Activated CD4-positive, alpha-beta T cell treated with anti-CD3 and anti-CD28 coated beads, Interleukin-2, amount 10 ng/mL, durations not matched to agents 24 days and 14 days (primary cell): ENCODE results near the gene PRAMEF1. TPM values are rescaled to one million over a fixed set of nuclear protein-coding genes. Genes with fewer than 3 reads are reported as not detected.
"Not testable (repeated sequence)": the region's sequence is repeated elsewhere in the genome, so short reads cannot be mapped to it uniquely, and the experiment has no call there.

Source experiments
- DNase-seq: peaks from one replicate; pipeline ENCODE4 v3.0.0; 2022
- H3K27ac Mint-ChIP-seq: one replicate; pipeline ENCODE4 v1.8.0; 2022; ENCODE audit warnings: mild to moderate bottlenecking, mixed read lengths
- H3K27me3 Mint-ChIP-seq: one replicate; pipeline ENCODE4 v1.8.0; 2022; ENCODE audit warnings: mixed read lengths
- H3K36me3 Mint-ChIP-seq: one replicate; pipeline ENCODE4 v1.8.0; 2022; ENCODE audit warnings: low read depth, mild to moderate bottlenecking, mixed read lengths
- H3K4me1 Mint-ChIP-seq: one replicate; pipeline ENCODE4 v1.8.0; 2021; ENCODE audit warnings: mixed read lengths
- H3K4me3 Mint-ChIP-seq: one replicate; pipeline ENCODE4 v1.8.0; 2022; ENCODE audit warnings: mild to moderate bottlenecking, moderate library complexity, mixed read lengths
- H3K9me3 Mint-ChIP-seq: one replicate; pipeline ENCODE4 v1.8.0; 2021; ENCODE audit warnings: mixed read lengths
- intact Hi-C: fragments of 100-400 bp; cut with micrococcal nuclease; formaldehyde crosslinking; loops from one replicate; pipeline ENCODE4 v1.15.1; 2023
- total RNA-seq: library from RNA; stranded (reverse); gene quantifications from 2 replicates; pipeline ENCODE4 v1.2.3, GENCODE V29; 2022

PRAMEF1 gene
- total RNA-seq, 1 donor from 2014 or later = not detected

DNA sequence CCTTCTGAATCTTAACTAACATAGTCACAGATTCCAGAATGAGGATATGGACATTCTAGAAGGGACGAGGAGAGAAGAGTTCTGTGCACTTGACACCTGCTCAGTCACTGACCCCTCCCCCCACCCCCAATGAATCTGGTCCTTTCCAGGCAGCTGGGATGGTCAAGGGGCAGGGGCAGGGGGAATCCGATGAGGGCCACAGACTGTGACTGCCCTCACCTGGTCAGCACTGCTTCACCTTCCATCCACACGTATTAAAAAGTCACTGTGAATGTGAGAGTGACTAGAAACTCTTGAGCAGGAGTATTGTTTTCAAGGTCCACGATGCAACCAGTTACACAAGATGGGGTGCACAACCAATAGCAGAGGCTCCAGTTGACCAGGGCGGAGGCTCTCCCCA lies 27.2 kb upstream of the PRAMEF1 start:
- H3K27me3 Mint-ChIP-seq = peaks cover 8% of the 10 kb centered on the region
- no peaks in the 10 kb centered on the region for H3K9me3 Mint-ChIP-seq
- no peaks in the 10 kb centered on the region for H3K36me3 Mint-ChIP-seq
- H3K4me1 Mint-ChIP-seq = no peaks in the 10 kb centered on the region
- DNase-seq = no peak
- intact Hi-C loops = no loop called here
- no peak overlapping the region for H3K4me3 Mint-ChIP-seq
- no peak overlapping the region for H3K27ac Mint-ChIP-seq

- no peaks in the 10 kb centered on the region for H3K4me1 Mint-ChIP-seq
Measured at GRCh38 chr1:12769031-12769430, 22.2 kb upstream of the PRAMEF1 start.

DNA sequence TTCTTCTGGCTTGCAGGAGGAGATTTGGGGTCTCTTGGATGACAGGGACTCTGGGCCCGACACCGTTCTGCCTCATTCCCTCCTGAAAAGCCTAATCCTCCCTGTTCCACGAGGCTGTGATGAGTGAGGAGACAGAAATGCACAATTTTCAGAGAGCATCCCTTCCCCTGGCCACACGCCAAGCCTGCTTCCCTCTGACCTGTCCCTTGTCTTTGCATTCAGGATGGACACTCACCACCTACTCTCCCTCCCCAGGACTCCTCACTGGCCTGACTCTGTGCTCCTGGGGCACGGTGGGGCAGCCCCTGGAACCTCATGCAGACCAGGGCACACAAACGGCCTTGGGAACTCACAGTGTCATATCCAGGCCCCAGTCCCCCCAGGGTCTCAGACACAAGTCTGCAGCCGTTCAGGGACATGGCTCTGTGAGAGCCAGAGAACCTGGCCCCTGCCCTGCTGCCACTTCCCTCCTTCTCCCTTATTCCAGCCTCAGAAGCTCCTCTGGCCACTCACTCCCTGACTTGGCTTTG lies 21.2 kb upstream of the PRAMEF1 start:
- H3K36me3 Mint-ChIP-seq = no peaks in the 10 kb centered on the region
- H3K27me3 Mint-ChIP-seq = peaks cover 8% of the 10 kb centered on the region
- H3K9me3 Mint-ChIP-seq = no peaks in the 10 kb centered on the region
- H3K4me1 Mint-ChIP-seq = no peaks in the 10 kb centered on the region
- no peak overlapping the region for H3K4me3 Mint-ChIP-seq
- no peak for DNase-seq
- H3K27ac Mint-ChIP-seq = no peak overlapping the region
- intact Hi-C loops = no loop called here

More at GRCh38 chr1:12769031-12769430, 22.2 kb upstream of the PRAMEF1 start:
- no peak for DNase-seq
- intact Hi-C loops = no loop called here
- H3K36me3 Mint-ChIP-seq = no peaks in the 10 kb centered on the region
- no peaks in the 10 kb centered on the region for H3K9me3 Mint-ChIP-seq
- no peak overlapping the region for H3K4me3 Mint-ChIP-seq
- H3K27me3 Mint-ChIP-seq = peaks cover 8% of the 10 kb centered on the region
- H3K27ac Mint-ChIP-seq = no peak overlapping the region

DNA sequence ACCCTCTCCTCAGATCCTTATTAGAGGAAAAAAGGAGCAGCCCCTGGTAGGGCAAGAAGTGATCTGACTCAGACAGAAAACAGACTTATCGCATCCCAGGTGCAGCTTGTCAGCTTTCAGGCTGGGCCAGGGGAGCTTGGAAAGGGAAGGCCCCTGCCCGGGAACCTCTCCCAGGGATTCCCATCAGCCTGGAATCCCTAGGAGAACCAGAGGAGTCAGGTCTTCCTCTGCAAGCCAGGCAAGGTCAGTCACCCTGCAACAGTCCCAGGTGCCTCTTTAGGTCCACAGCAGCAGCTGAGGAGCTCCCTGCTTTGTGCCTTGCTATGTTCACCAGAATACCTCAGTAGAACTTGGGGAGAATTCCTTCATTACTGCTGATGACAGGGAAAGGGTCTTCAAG lies 20.6 kb upstream of the PRAMEF1 start:
- Mint-ChIP-seq H3K27ac (no peak overlapping the region), H3K4me3 (no peak overlapping the region), H3K36me3 (no peaks in the 10 kb centered on the region), H3K4me1 (no peaks in the 10 kb centered on the region), H3K9me3 (no peaks in the 10 kb centered on the region), H3K27me3 (peaks cover 8% of the 10 kb centered on the region)
- no peak for DNase-seq
- intact Hi-C loops = no loop called here

- no peak overlapping the region for H3K27ac Mint-ChIP-seq
- no peak for DNase-seq
- H3K4me1 Mint-ChIP-seq = no peaks in the 10 kb centered on the region
- peaks cover 8% of the 10 kb centered on the region for H3K27me3 Mint-ChIP-seq
- H3K9me3 Mint-ChIP-seq = no peaks in the 10 kb centered on the region
- H3K36me3 Mint-ChIP-seq = no peaks in the 10 kb centered on the region
- H3K4me3 Mint-ChIP-seq = no peak overlapping the region
- intact Hi-C loops = no loop called here
Measured at GRCh38 chr1:12771186-12771585, 20.0 kb upstream of the PRAMEF1 start.

- H3K9me3 Mint-ChIP-seq = no peaks in the 10 kb centered on the region
Measured at GRCh38 chr1:12772520-12772919, 18.7 kb upstream of the PRAMEF1 start.

GRCh38 chr1:12773438-12773837 lies 17.8 kb upstream of the PRAMEF1 start, which contains the start of gene PRAMEF12:
Gene PRAMEF12 (plus strand): TSS chr1:12773738. CDS start chr1:12774868, 1,130 bp downstream.
- no peak within 1 kb of the TSS for H3K4me3 Mint-ChIP-seq
- intact Hi-C loops = no loop called here
- H3K36me3 Mint-ChIP-seq = no peaks in the 10 kb centered on the region
- no peaks in the 10 kb centered on the region for H3K4me1 Mint-ChIP-seq
- H3K27ac Mint-ChIP-seq = no peak within 1 kb of the TSS
- no peaks in the 10 kb centered on the region for H3K27me3 Mint-ChIP-seq
- no peak for DNase-seq
- no peaks in the 10 kb centered on the region for H3K9me3 Mint-ChIP-seq

More at GRCh38 chr1:12772520-12772919, 18.7 kb upstream of the PRAMEF1 start:
- H3K4me1 Mint-ChIP-seq = no peaks in the 10 kb centered on the region
- no peak overlapping the region for H3K4me3 Mint-ChIP-seq
- no peak overlapping the region for H3K27ac Mint-ChIP-seq
- intact Hi-C loops = no loop called here
- H3K36me3 Mint-ChIP-seq = no peaks in the 10 kb centered on the region
- H3K27me3 Mint-ChIP-seq = peaks cover 4% of the 10 kb centered on the region
- no peak for DNase-seq

DNA sequence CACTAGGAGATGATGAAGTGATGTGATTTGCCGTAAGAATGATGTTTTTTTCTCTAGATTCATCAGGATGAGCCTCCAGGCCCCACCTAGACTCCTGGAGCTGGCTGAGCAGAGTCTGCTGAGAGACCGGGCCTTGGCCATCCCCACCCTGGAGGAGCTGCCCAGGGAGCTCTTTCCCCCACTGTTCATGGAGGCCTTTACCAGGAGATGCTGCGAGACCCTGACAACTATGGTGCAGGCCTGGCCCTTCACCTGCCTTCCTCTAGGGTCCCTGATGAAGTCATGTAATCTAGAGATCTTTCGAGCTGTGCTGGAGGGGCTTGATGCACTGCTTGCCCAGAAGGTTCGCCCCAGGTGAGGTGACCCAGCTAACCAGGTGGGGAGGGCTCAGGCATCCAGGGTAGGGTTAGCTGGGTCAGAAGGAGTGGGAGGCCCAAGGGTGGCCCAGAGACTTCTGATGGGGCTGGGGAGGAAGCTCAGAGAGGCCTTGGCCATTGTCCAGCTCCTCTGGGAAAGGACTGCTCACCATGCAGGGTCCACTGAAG lies 16.3 kb upstream of the PRAMEF1 start:
- H3K27ac Mint-ChIP-seq = no peak overlapping the region
- H3K27me3 Mint-ChIP-seq = no peaks in the 10 kb centered on the region
- H3K4me3 Mint-ChIP-seq = no peak overlapping the region
- no peaks in the 10 kb centered on the region for H3K9me3 Mint-ChIP-seq
- H3K4me1 Mint-ChIP-seq = no peaks in the 10 kb centered on the region
- H3K36me3 Mint-ChIP-seq = no peaks in the 10 kb centered on the region
- intact Hi-C loops = no loop called here
- DNase-seq = no peak

GRCh38 chr1:12775443-12775842 lies 15.8 kb upstream of the PRAMEF1 start:
- DNase-seq = no peak
- intact Hi-C loops = no loop called here
- Mint-ChIP-seq H3K27ac (no peak overlapping the region), H3K9me3 (no peaks in the 10 kb centered on the region), H3K27me3 (no peaks in the 10 kb centered on the region), H3K36me3 (no peaks in the 10 kb centered on the region), H3K4me3 (no peak overlapping the region), H3K4me1 (no peaks in the 10 kb centered on the region)

DNA sequence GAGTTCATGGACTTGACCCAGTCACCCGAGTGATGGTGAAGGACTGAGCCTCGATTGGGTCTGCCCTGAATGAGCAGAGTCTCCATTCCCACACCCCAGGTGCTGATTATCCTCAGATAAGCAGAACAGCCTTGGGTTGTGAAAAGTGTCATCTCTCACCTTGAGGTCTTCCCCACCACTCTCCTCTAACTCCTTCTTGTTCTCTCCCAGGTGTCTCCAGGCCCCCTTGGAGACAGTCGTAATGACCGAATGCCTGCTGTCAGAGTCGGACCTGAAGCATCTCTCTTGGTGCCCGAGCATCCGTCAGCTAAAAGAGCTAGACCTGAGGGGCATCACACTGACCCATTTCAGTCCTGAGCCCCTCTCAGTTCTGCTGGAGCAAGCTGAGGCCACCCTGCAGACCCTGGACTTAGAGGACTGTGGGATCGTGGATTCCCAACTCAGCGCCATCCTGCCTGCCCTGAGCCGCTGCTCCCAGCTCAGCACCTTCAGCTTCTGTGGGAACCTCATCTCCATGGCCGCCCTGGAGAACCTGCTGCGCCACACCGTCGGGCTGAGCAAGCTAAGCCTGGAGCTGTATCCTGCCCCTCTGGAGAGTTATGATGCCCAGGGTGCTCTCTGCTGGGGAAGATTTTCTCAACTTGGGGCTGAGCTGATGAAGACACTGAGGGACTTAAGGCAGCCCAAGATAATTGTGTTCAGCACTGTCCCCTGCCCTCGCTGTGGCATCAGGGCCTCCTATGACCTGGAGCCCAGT lies 14.2 kb upstream of the PRAMEF1 start:
- intact Hi-C loops = no loop called here
- no peaks in the 10 kb centered on the region for H3K27me3 Mint-ChIP-seq
- H3K4me3 Mint-ChIP-seq = no peak overlapping the region
- no peaks in the 10 kb centered on the region for H3K4me1 Mint-ChIP-seq
- no peaks in the 10 kb centered on the region for H3K9me3 Mint-ChIP-seq
- no peak overlapping the region for H3K27ac Mint-ChIP-seq
- DNase-seq = no peak
- no peaks in the 10 kb centered on the region for H3K36me3 Mint-ChIP-seq

DNA sequence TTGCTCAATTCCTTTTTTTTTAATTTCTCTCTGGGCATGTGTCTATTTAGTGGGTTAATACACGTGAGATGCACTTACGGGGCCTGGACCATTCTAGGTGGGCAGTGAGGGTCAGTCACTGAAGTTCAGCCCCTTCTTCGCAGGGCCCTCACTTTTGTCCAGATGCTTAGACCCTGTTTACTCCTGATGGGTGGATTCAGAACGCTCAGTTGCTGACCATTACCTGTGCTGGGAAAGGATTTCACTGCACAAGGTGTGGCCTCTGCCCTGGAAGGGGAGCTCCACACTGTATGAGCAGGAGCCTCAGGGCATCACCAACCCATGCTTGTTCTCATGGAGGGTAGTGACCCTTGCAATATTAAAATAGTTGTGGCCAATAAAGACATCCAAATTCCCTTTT lies 13.1 kb upstream of the PRAMEF1 start:
- H3K27ac Mint-ChIP-seq = no peak overlapping the region
- H3K4me3 Mint-ChIP-seq = no peak overlapping the region
- H3K27me3 Mint-ChIP-seq = no peaks in the 10 kb centered on the region
- intact Hi-C loops = no loop called here
- H3K9me3 Mint-ChIP-seq = no peaks in the 10 kb centered on the region
- no peaks in the 10 kb centered on the region for H3K36me3 Mint-ChIP-seq
- no peaks in the 10 kb centered on the region for H3K4me1 Mint-ChIP-seq
- DNase-seq = no peak

GRCh38 chr1:12778907-12779306 lies 12.3 kb upstream of the PRAMEF1 start:
- H3K27me3 Mint-ChIP-seq = no peaks in the 10 kb centered on the region
- no peak overlapping the region for H3K4me3 Mint-ChIP-seq
- H3K9me3 Mint-ChIP-seq = no peaks in the 10 kb centered on the region
- H3K36me3 Mint-ChIP-seq = no peaks in the 10 kb centered on the region
- intact Hi-C loops = no loop called here
- H3K4me1 Mint-ChIP-seq = no peaks in the 10 kb centered on the region
- no peak overlapping the region for H3K27ac Mint-ChIP-seq
- DNase-seq = no peak

- DNase-seq, H3K27me3 Mint-ChIP-seq, H3K27ac Mint-ChIP-seq, H3K4me3 Mint-ChIP-seq, H3K36me3 Mint-ChIP-seq, H3K9me3 Mint-ChIP-seq, H3K4me1 Mint-ChIP-seq, intact Hi-C loops: not testable (repeated sequence)
Measured at GRCh38 chr1:12781488-12781887, 9.7 kb upstream of the PRAMEF1 start.

GRCh38 chr1:12783783-12784182 lies 7.4 kb upstream of the PRAMEF1 start:
- not testable (repeated sequence) for H3K4me3 Mint-ChIP-seq

More at GRCh38 chr1:12783783-12784182, 7.4 kb upstream of the PRAMEF1 start:
- H3K4me1 Mint-ChIP-seq, H3K27ac Mint-ChIP-seq, H3K9me3 Mint-ChIP-seq, intact Hi-C loops, H3K36me3 Mint-ChIP-seq, DNase-seq, H3K27me3 Mint-ChIP-seq: not testable (repeated sequence)
